Endothelial cell of umbilical vein (primary cell): Measurements from ENCODE around the gene ANKMY1. TPM values are rescaled to one million over a fixed set of nuclear protein-coding genes. Genes with fewer than 3 reads are reported as not detected.

Experiments
- BruUV-seq: library from RNA; stranded (reverse); fragments of 400-500 nt; replicated peaks from 2 replicates; lab custom pipeline; 2021; lab: Mats Ljungman, UMichigan
- CTCF ChIA-PET: fragments of 300-600, 350-600 bp; sonication (Branson Sonifier 250); formaldehyde crosslinking; loops from one replicate; lab custom pipeline; 2021; ENCODE audit warnings: antibody characterized with exemption, inconsistent platforms; lab: Charles Lee
- POLR2A ChIA-PET: fragments of 300-600, 350-600 bp; sonication (Branson Sonifier 250); formaldehyde crosslinking; loops from one replicate; lab custom pipeline; 2021; ENCODE audit warnings: antibody characterized with exemption, inconsistent platforms; lab: Charles Lee
- DNase-seq: peaks from one replicate; pipeline ENCODE4 v3.0.0-alpha.2; 2011; ENCODE audit warnings: low read depth, low spot score
- FAIRE-seq: peaks from 2 replicates; lab custom pipeline; 2011; peaks lifted over from hg19 to GRCh38; lab: Jason Lieb, UNC
- H2AFZ ChIP-seq: 2 replicates; pipeline ENCODE4 v1.6.0; 2012; ENCODE audit warnings: low read depth, low read length, control low read depth, inconsistent platforms
- H3K27ac ChIP-seq: 2 replicates; pipeline ENCODE4 v1.5.1; 2011; ENCODE audit warnings: low read depth, mild to moderate bottlenecking, control low read depth, low read length, moderate library complexity; ENCODE audit not compliant: insufficient read depth
- H3K27me3 ChIP-seq, 2 experiments: 2 replicates each; pipeline versions ENCODE4 v1.6.0 to v1.6.1; 2011; ENCODE audit warnings: low read length in 2 of 2, mixed read lengths in 1 of 2; ENCODE audit not compliant: control insufficient read depth in 2 of 2, insufficient read depth in 2 of 2
- H3K36me3 ChIP-seq, 2 experiments: 2 replicates in 1 of 2; 3 replicates in 1 of 2; pipeline ENCODE4 v1.5.1; 2011; ENCODE audit warnings: low read length in 2 of 2, mild to moderate bottlenecking in 1 of 2, moderate library complexity in 1 of 2; ENCODE audit not compliant: control insufficient read depth in 2 of 2, insufficient read depth in 2 of 2; ENCODE audit errors: extremely low read depth in 1 of 2
- H3K4me1 ChIP-seq: 3 replicates; pipeline ENCODE4 v1.5.1; 2011; ENCODE audit warnings: mild to moderate bottlenecking, low read length; ENCODE audit not compliant: control insufficient read depth, insufficient read depth; ENCODE audit errors: extremely low read depth
- H3K4me2 ChIP-seq: 2 replicates; pipeline ENCODE4 v1.6.1; 2011; ENCODE audit warnings: low read length, control low read depth, mixed read lengths; ENCODE audit not compliant: insufficient read depth
- H3K4me3 ChIP-seq, 3 experiments: fragments of 200-600 bp in 1 of 3; sonication (generic), shearing (Covaris generic) in 1 of 3; replicated peaks in 1 of 3; 2 replicates each; pipeline ENCODE4 v1.5.1; 2011 to 2016; ENCODE audit warnings: control low read depth in 3 of 3, low read length in 3 of 3, mild to moderate bottlenecking in 2 of 3, inconsistent platforms in 1 of 3, low read depth in 1 of 3, moderate library complexity in 1 of 3; ENCODE audit not compliant: insufficient read depth in 1 of 3
- H3K79me2 ChIP-seq: 2 replicates; pipeline ENCODE4 v1.6.0; 2012; ENCODE audit warnings: low read length, inconsistent platforms; ENCODE audit not compliant: control insufficient read depth, insufficient read depth
- H3K9ac ChIP-seq: replicated peaks from 2 replicates; pipeline ENCODE3; 2011; ENCODE audit warnings: low read length, control low read depth; ENCODE audit not compliant: insufficient read depth; ENCODE audit errors: extremely low read depth
- H3K9me1 ChIP-seq: replicated peaks from 3 replicates; pipeline ENCODE4 v1.6.0; 2011; ENCODE audit warnings: mild to moderate bottlenecking, low read length; ENCODE audit not compliant: control insufficient read depth, insufficient read depth; ENCODE audit errors: extremely low read depth
- H3K9me3 ChIP-seq: replicated peaks from 2 replicates; pipeline ENCODE4 v1.5.1; 2012; ENCODE audit warnings: low read length, inconsistent platforms; ENCODE audit not compliant: control insufficient read depth, insufficient read depth
- H4K20me1 ChIP-seq: replicated peaks from 2 replicates; pipeline ENCODE3; 2011; ENCODE audit warnings: mild to moderate bottlenecking, low read length; ENCODE audit not compliant: control insufficient read depth, insufficient read depth; ENCODE audit errors: extremely low read depth
- FOS ChIP-seq: IDR thresholded peaks from 2 replicates; pipeline ENCODE4 v1.6.1; 2011; ENCODE audit warnings: mild to moderate bottlenecking, low read length, moderate library complexity, borderline replicate concordance; ENCODE audit not compliant: insufficient read depth
- JUN ChIP-seq: IDR thresholded peaks from 2 replicates; pipeline ENCODE4 v1.6.1; 2011; ENCODE audit warnings: borderline replicate concordance, low read depth; ENCODE audit not compliant: insufficient read length, insufficient read depth
- POLR2AphosphoS5 ChIP-seq: IDR thresholded peaks from 2 replicates; pipeline ENCODE4 v1.6.1; 2012; ENCODE audit warnings: low read depth, mild to moderate bottlenecking, control low read depth, low read length, moderate library complexity; ENCODE audit not compliant: insufficient read depth
- dilution Hi-C: fragments of 300-500 bp; cut with MboI; formaldehyde crosslinking; loops from one replicate; pipeline ENCODE4 v1.15.0; 2019; ENCODE audit warnings: low sequenced_read_pairs; ENCODE audit not compliant: extremely low pct_ligation_motif_present
- intact Hi-C: fragments of 100-400 bp; cut with micrococcal nuclease; formaldehyde crosslinking; loops from one replicate; pipeline ENCODE4 v1.10.0; 2022
- polyA plus RNA-seq, 4 experiments: library from polyadenylated mRNA; depleted of rRNA in 3 of 4; stranded (reverse) in 3 of 4; unstranded in 1 of 4; fragments of >200 nt; gene quantifications; 2 replicates each; pipeline versions ENCODE4 v1.2.1 to v1.2.3, GENCODE V29; 2011 to 2012; ENCODE audit warnings: missing spikeins in 1 of 4
- total RNA-seq: library from RNA; stranded (reverse); gene quantifications from 2 replicates; pipeline ENCODE4 v1.2.3, GENCODE V29; 2021
- TF ChIP-seq, protein P1 (sequence below), 2 donors: IDR thresholded peaks; 1 replicate in 1 of 2; 2 replicates in 1 of 2; pipeline ENCODE4 v1.5.1; 2011; ENCODE audit warnings: low read length in 2 of 2, mild to moderate bottlenecking in 2 of 2, moderate library complexity in 2 of 2, control low read depth in 1 of 2, inconsistent platforms in 1 of 2, low read depth in 1 of 2; ENCODE audit not compliant: insufficient read depth in 1 of 2; ENCODE audit errors: extremely low read depth in 1 of 2

Gene ANKMY1
- total and polyA plus RNA-seq, 2 donors (not counting 3 experiments of a cell fraction or from before 2014, with no cell fraction given) = 9.0 to 16.0 TPM

DNA sequence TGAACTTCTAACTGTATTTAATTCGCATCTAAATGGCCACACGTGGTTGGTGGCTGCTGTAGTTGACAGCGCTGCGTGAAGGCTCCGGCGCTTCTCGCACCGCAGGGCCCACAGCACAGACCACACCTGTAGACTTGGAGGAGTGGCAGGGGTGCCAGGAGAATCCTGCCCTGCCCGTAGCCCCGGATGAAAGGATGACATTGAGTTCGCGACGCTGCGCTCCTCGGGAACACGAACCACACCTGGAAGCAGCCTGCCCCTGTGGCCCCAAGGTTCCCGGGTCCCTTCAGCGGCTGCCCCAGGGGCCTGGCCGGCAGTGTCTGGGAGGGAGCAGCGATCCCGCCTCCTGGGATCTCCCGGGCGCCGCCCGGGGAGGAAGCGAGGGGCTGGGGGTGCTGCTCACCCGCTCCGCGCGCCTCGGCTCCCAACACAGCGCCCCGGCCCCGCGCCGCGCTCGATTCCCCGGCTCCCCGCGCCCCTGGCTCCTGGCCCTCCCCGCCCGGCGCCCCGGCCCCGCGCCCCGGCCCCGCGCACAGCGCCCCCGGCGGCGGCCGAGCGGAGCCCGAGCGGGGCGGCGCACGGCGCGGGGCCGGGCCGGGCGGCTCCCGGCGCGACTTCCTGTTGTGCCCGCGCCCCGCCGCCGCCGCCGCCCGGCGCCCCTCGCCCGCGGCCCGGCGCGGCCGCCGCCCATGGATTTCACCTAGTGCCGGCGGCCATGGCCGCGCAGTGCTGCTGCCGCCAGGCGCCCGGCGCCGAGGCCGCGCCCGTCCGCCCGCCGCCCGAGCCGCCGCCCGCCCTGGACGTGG is 10.3 kb upstream of the ANKMY1 start, which contains the start of gene RNPEPL1:
Gene RNPEPL1, plus strand, starts transcription at position 613 of the 806 bp plus-strand sequence. Its CDS starts 103 bp downstream, at position 716.
- DNase-seq = peak; percentile 40
- CTCF ChIA-PET = interaction anchor here (0.7 to 3.2 kb wide), 5 partner anchors 9 to 19 kb away, joined by 3 to 47 read pairs (median 4); partner anchors contain the start of genes ANKMY1 and CAPN10
- Histone ChIP-seq H3K79me2 (peaks cover 20% of the 10 kb centered on the region), H3K4me2 (peak within 1 kb of the TSS; percentile 74), H3K9me3 (no peaks in the 10 kb centered on the region), H3K27me3 (no peaks in the 10 kb centered on the region), H3K27ac (peak within 1 kb of the TSS; percentile 47), H4K20me1 (no peaks in the 10 kb centered on the region), H3K4me3 (peak within 1 kb of the TSS; percentile 33 to 71 (median 42)), H3K4me1 (peaks cover 32% of the 10 kb centered on the region), H2AFZ (peak within 1 kb of the TSS; percentile 7), H3K36me3 (no peaks in the 10 kb centered on the region), H3K9ac (peak within 1 kb of the TSS; percentile 61), H3K9me1 (no peaks in the 10 kb centered on the region)
- no TSS peak for BruUV-seq
- dilution Hi-C loops = no loop called here
- intact Hi-C loops = loop anchor here (1.0 to 10.0 kb wide), 5 partner anchors 8 to 649 kb away; partner anchors contain the start of genes DUSP28, GPC1 and SNED1
- TF ChIP-seq FOS (no peak), POLR2AphosphoS5 (no peak), JUN (no peak)
- TF ChIP-seq, protein P1, sequence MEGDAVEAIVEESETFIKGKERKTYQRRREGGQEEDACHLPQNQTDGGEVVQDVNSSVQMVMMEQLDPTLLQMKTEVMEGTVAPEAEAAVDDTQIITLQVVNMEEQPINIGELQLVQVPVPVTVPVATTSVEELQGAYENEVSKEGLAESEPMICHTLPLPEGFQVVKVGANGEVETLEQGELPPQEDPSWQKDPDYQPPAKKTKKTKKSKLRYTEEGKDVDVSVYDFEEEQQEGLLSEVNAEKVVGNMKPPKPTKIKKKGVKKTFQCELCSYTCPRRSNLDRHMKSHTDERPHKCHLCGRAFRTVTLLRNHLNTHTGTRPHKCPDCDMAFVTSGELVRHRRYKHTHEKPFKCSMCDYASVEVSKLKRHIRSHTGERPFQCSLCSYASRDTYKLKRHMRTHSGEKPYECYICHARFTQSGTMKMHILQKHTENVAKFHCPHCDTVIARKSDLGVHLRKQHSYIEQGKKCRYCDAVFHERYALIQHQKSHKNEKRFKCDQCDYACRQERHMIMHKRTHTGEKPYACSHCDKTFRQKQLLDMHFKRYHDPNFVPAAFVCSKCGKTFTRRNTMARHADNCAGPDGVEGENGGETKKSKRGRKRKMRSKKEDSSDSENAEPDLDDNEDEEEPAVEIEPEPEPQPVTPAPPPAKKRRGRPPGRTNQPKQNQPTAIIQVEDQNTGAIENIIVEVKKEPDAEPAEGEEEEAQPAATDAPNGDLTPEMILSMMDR (IDR thresholded peaks at IDR 0.05; ENCODE audit: extremely low read depth in 1 of 2, insufficient read depth in 1 of 2, low read depth in 1 of 2, low read length in 2 of 2) = no peak
- POLR2A ChIA-PET = interaction anchor here (1.9 kb wide), 1 partner anchor 18 kb away, joined by 7 read pairs; the partner anchor contains the start of gene CAPN10
- FAIRE-seq = no peak
